Fibroblast of lung (primary cell): Measurements from ENCODE around the gene ZNF185. TPM values are rescaled to one million over a fixed set of nuclear protein-coding genes. Genes with fewer than 3 reads are reported as not detected.

Source experiments
- DNase-seq, 2 donors: peaks; one replicate each; pipeline versions ENCODE4 v3.0.0 to v3.0.0-alpha.2; 2010; ENCODE audit warnings: low read depth in 2 of 2
- H2AFZ ChIP-seq: 2 replicates; pipeline ENCODE4 v1.5.1; 2012; ENCODE audit warnings: low read length, control low read depth, inconsistent platforms
- H3K27ac ChIP-seq: 2 replicates; pipeline ENCODE4 v1.5.1; 2011; ENCODE audit warnings: low read length, control low read depth; ENCODE audit not compliant: insufficient read depth
- H3K27me3 ChIP-seq: 2 replicates; pipeline ENCODE4 v1.5.1; 2011; ENCODE audit warnings: mild to moderate bottlenecking, low read length; ENCODE audit not compliant: control insufficient read depth, insufficient read depth
- H3K36me3 ChIP-seq: 2 replicates; pipeline ENCODE4 v1.5.1; 2011; ENCODE audit warnings: low read length; ENCODE audit not compliant: control insufficient read depth, insufficient read depth
- H3K4me1 ChIP-seq: 2 replicates; pipeline ENCODE4 v1.5.1; 2011; ENCODE audit warnings: low read length; ENCODE audit not compliant: control insufficient read depth, insufficient read depth; ENCODE audit errors: extremely low read depth
- H3K4me2 ChIP-seq: 2 replicates; pipeline ENCODE4 v1.5.1; 2011; ENCODE audit warnings: low read length, control low read depth; ENCODE audit not compliant: insufficient read depth; ENCODE audit errors: extremely low read depth
- H3K4me3 ChIP-seq, 4 experiments: fragments of 200-600 bp in 1 of 4; sonication (generic) in 1 of 4; replicated peaks in 1 of 4; 2 replicates each; pipeline ENCODE4 v1.5.1; 2011 to 2016; ENCODE audit warnings: low read length in 4 of 4, low read depth in 3 of 4, mild to moderate bottlenecking in 3 of 4, control low read depth in 2 of 4, inconsistent platforms in 1 of 4, mixed read lengths in 1 of 4; ENCODE audit not compliant: insufficient read depth in 1 of 4; ENCODE audit errors: control extremely low read depth in 1 of 4
- H3K79me2 ChIP-seq: 2 replicates; pipeline ENCODE4 v1.5.1; 2012; ENCODE audit warnings: mild to moderate bottlenecking, low read length, inconsistent platforms; ENCODE audit not compliant: control insufficient read depth, insufficient read depth
- H3K9ac ChIP-seq: 2 replicates; pipeline ENCODE4 v1.5.1; 2011; ENCODE audit warnings: mild to moderate bottlenecking, low read length, control low read depth; ENCODE audit not compliant: insufficient read depth
- H3K9me3 ChIP-seq: 2 replicates; pipeline ENCODE4 v1.5.1; 2012; ENCODE audit warnings: low read depth, low read length; ENCODE audit not compliant: control insufficient read depth, insufficient read depth
- H4K20me1 ChIP-seq: 2 replicates; pipeline ENCODE4 v1.5.1; 2011; ENCODE audit warnings: low read length; ENCODE audit not compliant: control insufficient read depth, insufficient read depth; ENCODE audit errors: extremely low read depth
- EZH2 ChIP-seq: IDR thresholded peaks from 2 replicates; pipeline ENCODE4 v1.5.1; 2012; ENCODE audit warnings: low read length, control low read depth, mild to moderate bottlenecking; ENCODE audit errors: missing control alignments
- polyA plus RNA-seq, 2 donors: library from polyadenylated mRNA; depleted of rRNA in 1 of 2; stranded (reverse) in 1 of 2; unstranded in 1 of 2; fragments of >200 nt; gene quantifications; 2 replicates each; pipeline ENCODE4 v1.2.1, GENCODE V29; 2011 to 2012; ENCODE audit warnings: missing spikeins in 1 of 2
- total RNA-seq: library from RNA; depleted of rRNA; stranded (reverse); fragments of >200 nt; gene quantifications from 2 replicates; pipeline ENCODE4 v1.2.1, GENCODE V29; 2014
- TF ChIP-seq, protein P1 (sequence below), 2 donors: IDR thresholded peaks in 1 of 2; conservative IDR thresholded peaks in 1 of 2; 1 replicate in 1 of 2; 2 replicates in 1 of 2; pipeline ENCODE4 v1.5.1; 2011 to 2012; ENCODE audit warnings: low read length in 2 of 2, control low read depth in 1 of 2, inconsistent platforms in 1 of 2, low read depth in 1 of 2, mild to moderate bottlenecking in 1 of 2

Gene ZNF185
- total and polyA plus RNA-seq, 2 donors (not counting 1 experiment from before 2014, with no cell fraction given) = 0.66 to 4.2 TPM

DNA sequence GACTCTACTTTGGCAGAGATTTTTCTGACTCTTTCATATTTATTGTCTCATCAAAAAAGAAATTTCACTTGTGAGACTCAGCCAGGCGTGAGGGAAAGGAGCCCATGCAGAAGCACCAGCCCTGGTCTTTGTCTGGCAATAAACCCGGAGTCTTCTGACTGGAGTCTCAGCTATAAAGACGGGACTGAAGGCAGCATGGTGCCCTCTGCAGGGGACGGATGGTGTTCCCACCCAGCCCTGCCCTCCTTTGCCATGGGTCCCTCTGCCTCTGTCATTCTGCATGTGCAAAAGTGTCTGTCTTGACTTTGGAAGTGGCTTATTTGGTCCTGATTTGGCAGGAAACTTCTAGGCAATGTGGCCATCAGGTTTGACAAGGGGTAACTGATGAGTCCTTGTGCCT lies 14.2 kb downstream of the ZNF185 start:
- Histone ChIP-seq H3K36me3 (no peaks in the 10 kb centered on the region), H3K9ac (no peak overlapping the region), H3K4me1 (no peaks in the 10 kb centered on the region), H2AFZ (no peak overlapping the region), H3K4me3 (no peak overlapping the region), H4K20me1 (no peaks in the 10 kb centered on the region), H3K27ac (no peak overlapping the region), H3K9me3 (no peaks in the 10 kb centered on the region), H3K79me2 (no peaks in the 10 kb centered on the region), H3K4me2 (no peak overlapping the region), H3K27me3 (no peaks in the 10 kb centered on the region)
- TF ChIP-seq, protein P1, sequence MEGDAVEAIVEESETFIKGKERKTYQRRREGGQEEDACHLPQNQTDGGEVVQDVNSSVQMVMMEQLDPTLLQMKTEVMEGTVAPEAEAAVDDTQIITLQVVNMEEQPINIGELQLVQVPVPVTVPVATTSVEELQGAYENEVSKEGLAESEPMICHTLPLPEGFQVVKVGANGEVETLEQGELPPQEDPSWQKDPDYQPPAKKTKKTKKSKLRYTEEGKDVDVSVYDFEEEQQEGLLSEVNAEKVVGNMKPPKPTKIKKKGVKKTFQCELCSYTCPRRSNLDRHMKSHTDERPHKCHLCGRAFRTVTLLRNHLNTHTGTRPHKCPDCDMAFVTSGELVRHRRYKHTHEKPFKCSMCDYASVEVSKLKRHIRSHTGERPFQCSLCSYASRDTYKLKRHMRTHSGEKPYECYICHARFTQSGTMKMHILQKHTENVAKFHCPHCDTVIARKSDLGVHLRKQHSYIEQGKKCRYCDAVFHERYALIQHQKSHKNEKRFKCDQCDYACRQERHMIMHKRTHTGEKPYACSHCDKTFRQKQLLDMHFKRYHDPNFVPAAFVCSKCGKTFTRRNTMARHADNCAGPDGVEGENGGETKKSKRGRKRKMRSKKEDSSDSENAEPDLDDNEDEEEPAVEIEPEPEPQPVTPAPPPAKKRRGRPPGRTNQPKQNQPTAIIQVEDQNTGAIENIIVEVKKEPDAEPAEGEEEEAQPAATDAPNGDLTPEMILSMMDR (conservative IDR thresholded peaks at IDR 0.05 in 1 of 2, IDR thresholded peaks at IDR 0.05 in 1 of 2; ENCODE audit: low read depth in 1 of 2, low read length in 2 of 2) = no peak
- TF ChIP-seq EZH2 = no peak
- DNase-seq = no peak

DNA sequence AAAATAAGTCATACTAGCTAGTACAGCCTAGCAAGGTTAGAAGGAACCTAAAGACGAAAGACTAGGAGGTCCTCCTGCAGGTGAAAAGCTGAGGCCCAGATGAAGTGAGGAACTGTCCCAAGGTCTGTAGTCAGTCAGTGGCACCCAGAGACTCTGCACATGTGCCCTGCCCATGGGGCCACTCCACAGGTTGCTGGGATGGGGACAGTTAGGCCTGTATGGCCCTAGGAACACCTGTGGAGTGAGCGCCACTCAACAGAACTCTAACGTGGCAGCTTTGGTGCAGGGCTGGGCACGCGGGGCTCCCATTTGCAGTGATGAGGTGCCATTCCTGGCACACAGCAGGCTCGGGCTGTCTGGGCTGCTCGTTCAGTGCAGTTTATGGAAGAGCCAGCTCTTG lies 14.8 kb downstream of the ZNF185 start:
- Histone ChIP-seq H4K20me1 (no peaks in the 10 kb centered on the region), H3K4me2 (no peak overlapping the region), H3K4me1 (no peaks in the 10 kb centered on the region), H3K36me3 (no peaks in the 10 kb centered on the region), H2AFZ (no peak overlapping the region), H3K4me3 (no peak overlapping the region), H3K27ac (no peak overlapping the region), H3K79me2 (no peaks in the 10 kb centered on the region), H3K9me3 (no peaks in the 10 kb centered on the region), H3K27me3 (no peaks in the 10 kb centered on the region), H3K9ac (no peak overlapping the region)
- TF ChIP-seq, protein P1 (conservative IDR thresholded peaks at IDR 0.05 in 1 of 2, IDR thresholded peaks at IDR 0.05 in 1 of 2; ENCODE audit: low read depth in 1 of 2, low read length in 2 of 2) = no peak
- TF ChIP-seq EZH2 = no peak
- DNase-seq = no peak

DNA sequence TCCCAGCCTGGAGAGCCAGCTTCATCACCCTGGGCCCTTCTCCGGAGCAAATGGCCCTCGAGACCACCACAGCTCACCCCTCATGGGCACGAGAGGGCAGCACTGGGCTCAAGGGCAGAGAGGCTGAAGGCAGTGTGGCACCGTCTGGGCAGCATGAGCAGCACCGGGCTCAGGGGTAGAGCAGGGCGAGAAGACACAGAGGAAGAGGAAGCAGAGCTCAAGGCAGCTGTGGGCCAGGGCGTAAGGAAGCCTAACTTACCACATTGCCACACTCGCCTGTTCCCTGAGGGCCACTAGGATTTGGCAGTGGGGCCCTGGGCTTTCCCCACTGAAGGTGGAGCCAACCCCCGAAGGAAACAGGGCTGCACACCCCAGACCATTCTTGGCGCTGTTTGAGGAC lies 15.5 kb downstream of the ZNF185 start:
- Histone ChIP-seq H3K4me1 (no peaks in the 10 kb centered on the region), H3K36me3 (no peaks in the 10 kb centered on the region), H3K27me3 (no peaks in the 10 kb centered on the region), H3K4me3 (no peak overlapping the region), H4K20me1 (no peaks in the 10 kb centered on the region), H3K79me2 (no peaks in the 10 kb centered on the region), H3K27ac (no peak overlapping the region), H2AFZ (no peak overlapping the region), H3K9me3 (no peaks in the 10 kb centered on the region), H3K4me2 (no peak overlapping the region), H3K9ac (no peak overlapping the region)
- no peak for DNase-seq
- TF ChIP-seq EZH2 = no peak
- TF ChIP-seq, protein P1 (conservative IDR thresholded peaks at IDR 0.05 in 1 of 2, IDR thresholded peaks at IDR 0.05 in 1 of 2; ENCODE audit: low read depth in 1 of 2, low read length in 2 of 2) = no peak
